HFFc6 (cell line): ENCODE data around the gene FHOD3. TPM values are rescaled to one million over a fixed set of nuclear protein-coding genes. Genes with fewer than 3 reads are reported as not detected.

Experiments used
- DNase-seq: peaks from one replicate; pipeline ENCODE4 v3.0.0-alpha.2; 2018
- H3K27ac Mint-ChIP-seq: 2 replicates; pipeline ENCODE4 v1.8.0; 2020; ENCODE audit warnings: mild to moderate bottlenecking, mixed read lengths
- H3K27me3 Mint-ChIP-seq: 2 replicates; pipeline ENCODE4 v1.8.0; 2021; ENCODE audit warnings: mild to moderate bottlenecking, moderate library complexity, mixed read lengths; ENCODE audit not compliant: insufficient read depth
- H3K36me3 Mint-ChIP-seq: 2 replicates; pipeline ENCODE4 v1.8.0; 2021; ENCODE audit warnings: low read depth, mixed read lengths
- H3K4me1 Mint-ChIP-seq: 2 replicates; pipeline ENCODE4 v1.8.0; 2020; ENCODE audit warnings: low read depth, mixed read lengths
- H3K4me3 Mint-ChIP-seq: 2 replicates; pipeline ENCODE4 v1.8.0; 2020; ENCODE audit warnings: mild to moderate bottlenecking, moderate library complexity, mixed read lengths
- H3K9me3 Mint-ChIP-seq: 2 replicates; pipeline ENCODE4 v1.8.0; 2020; ENCODE audit warnings: mild to moderate bottlenecking, mixed read lengths
- total RNA-seq, 6 experiments: library from RNA; stranded (reverse); fragmentation: NEBNext Ultra II Directional; extraction: Animal tissue kit (Norgen Biotek cat#: 25700); gene quantifications; 2 replicates in 1 of 6; 3 replicates in 5 of 6; pipeline ENCODE4 v1.2.3, GENCODE V29; 2021
- TF ChIP-seq, protein P1 (sequence below): fragments of 200-600 bp; sonication (generic); IDR thresholded peaks from 2 replicates; pipeline ENCODE4 v1.5.0; 2021; ENCODE audit warnings: antibody characterized with exemption, mild to moderate bottlenecking

FHOD3 gene
- total RNA-seq, 6 experiments from 2014 or later, result 32.8 to 67.6 (median 61.4) TPM

GRCh38 chr18:36576339-36576738 is 278.8 kb downstream of the FHOD3 start:
- H3K27ac Mint-ChIP-seq, result no peak overlapping the region
- H3K4me3 Mint-ChIP-seq, result no peak overlapping the region
- TF ChIP-seq, protein P1, sequence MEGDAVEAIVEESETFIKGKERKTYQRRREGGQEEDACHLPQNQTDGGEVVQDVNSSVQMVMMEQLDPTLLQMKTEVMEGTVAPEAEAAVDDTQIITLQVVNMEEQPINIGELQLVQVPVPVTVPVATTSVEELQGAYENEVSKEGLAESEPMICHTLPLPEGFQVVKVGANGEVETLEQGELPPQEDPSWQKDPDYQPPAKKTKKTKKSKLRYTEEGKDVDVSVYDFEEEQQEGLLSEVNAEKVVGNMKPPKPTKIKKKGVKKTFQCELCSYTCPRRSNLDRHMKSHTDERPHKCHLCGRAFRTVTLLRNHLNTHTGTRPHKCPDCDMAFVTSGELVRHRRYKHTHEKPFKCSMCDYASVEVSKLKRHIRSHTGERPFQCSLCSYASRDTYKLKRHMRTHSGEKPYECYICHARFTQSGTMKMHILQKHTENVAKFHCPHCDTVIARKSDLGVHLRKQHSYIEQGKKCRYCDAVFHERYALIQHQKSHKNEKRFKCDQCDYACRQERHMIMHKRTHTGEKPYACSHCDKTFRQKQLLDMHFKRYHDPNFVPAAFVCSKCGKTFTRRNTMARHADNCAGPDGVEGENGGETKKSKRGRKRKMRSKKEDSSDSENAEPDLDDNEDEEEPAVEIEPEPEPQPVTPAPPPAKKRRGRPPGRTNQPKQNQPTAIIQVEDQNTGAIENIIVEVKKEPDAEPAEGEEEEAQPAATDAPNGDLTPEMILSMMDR, result no peak
- peaks cover 52% of the 10 kb centered on the region for H3K4me1 Mint-ChIP-seq
- peaks cover 3% of the 10 kb centered on the region for H3K27me3 Mint-ChIP-seq
- H3K9me3 Mint-ChIP-seq, result no peaks in the 10 kb centered on the region
- no peak for DNase-seq
- H3K36me3 Mint-ChIP-seq, result peaks cover 23% of the 10 kb centered on the region

GRCh38 chr18:36578871-36579710 is 281.6 kb downstream of the FHOD3 start:
- H3K27ac Mint-ChIP-seq, result peak overlapping the region; percentile 99
- DNase-seq, result no peak
- peaks cover 3% of the 10 kb centered on the region for H3K27me3 Mint-ChIP-seq
- H3K4me1 Mint-ChIP-seq, result peaks cover 58% of the 10 kb centered on the region
- peaks cover 23% of the 10 kb centered on the region for H3K36me3 Mint-ChIP-seq
- TF ChIP-seq, protein P1, result no peak
- H3K9me3 Mint-ChIP-seq, result no peaks in the 10 kb centered on the region
- peak overlapping the region; percentile 65 for H3K4me3 Mint-ChIP-seq

- peaks cover 62% of the 10 kb centered on the region for H3K4me1 Mint-ChIP-seq
- H3K4me3 Mint-ChIP-seq, result peak overlapping the region; percentile 82
- H3K36me3 Mint-ChIP-seq, result peaks cover 23% of the 10 kb centered on the region
- peak overlapping the region; percentile 99 for H3K27ac Mint-ChIP-seq
- DNase-seq, result peak; percentile 59
- peaks cover 3% of the 10 kb centered on the region for H3K27me3 Mint-ChIP-seq
- TF ChIP-seq, protein P1, result peak; percentile 48
- H3K9me3 Mint-ChIP-seq, result no peaks in the 10 kb centered on the region
Measured at GRCh38 chr18:36580266-36580665, 282.8 kb downstream of the FHOD3 start.

DNA sequence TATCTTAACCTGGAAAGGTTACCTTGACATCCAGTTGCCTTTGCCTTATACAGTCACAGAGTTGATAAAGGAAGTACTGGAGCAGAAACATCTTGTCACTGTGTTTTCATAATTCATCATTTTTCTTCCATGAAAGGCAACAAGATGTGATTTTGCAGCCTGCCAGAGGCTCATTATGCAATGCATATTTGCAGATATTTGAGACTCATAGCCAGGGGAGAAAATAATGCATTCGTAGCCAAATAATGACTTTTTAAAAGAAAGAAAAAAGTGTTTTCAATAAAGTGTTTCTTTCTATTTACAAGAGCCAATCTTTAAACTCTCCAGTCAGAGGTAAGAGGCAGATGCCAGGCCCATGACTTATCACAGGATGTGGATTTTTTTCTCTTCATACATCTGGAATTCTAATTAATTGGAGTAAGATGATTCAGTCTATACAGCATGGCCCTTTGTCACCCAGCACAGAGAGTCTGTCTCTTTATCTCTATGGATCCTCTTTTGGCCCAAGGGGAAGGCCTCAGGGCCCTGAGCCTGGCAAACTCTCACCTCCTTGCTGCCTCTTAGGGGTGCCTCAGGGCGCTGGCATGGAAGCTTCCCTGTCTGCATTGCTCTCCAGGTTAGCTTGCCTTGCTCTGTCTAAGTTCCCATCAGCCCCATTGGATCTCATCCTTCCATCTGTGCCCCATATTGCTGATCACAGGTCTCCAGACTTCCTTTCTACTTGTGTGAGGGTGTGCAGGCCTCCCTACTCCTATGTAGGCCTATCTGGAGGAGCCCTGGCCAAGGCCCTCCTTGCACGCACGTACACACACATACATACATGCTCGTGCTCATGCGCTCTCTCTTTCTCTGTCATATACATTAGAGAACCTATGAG is 283.6 kb downstream of the FHOD3 start:
- Mint-ChIP-seq H3K27me3 (peaks cover 3% of the 10 kb centered on the region), H3K9me3 (no peaks in the 10 kb centered on the region), H3K4me1 (peaks cover 69% of the 10 kb centered on the region), H3K36me3 (peaks cover 24% of the 10 kb centered on the region), H3K4me3 (peak overlapping the region; percentile 82), H3K27ac (peak overlapping the region; percentile 99)
- DNase-seq, result peak; percentile 80
- TF ChIP-seq, protein P1, result no peak

- TF ChIP-seq, protein P1, result no peak
- H3K9me3 Mint-ChIP-seq, result no peaks in the 10 kb centered on the region
- H3K4me1 Mint-ChIP-seq, result peaks cover 61% of the 10 kb centered on the region
- peaks cover 22% of the 10 kb centered on the region for H3K36me3 Mint-ChIP-seq
- DNase-seq, result no peak
- peaks cover 3% of the 10 kb centered on the region for H3K27me3 Mint-ChIP-seq
- no peak overlapping the region for H3K27ac Mint-ChIP-seq
- H3K4me3 Mint-ChIP-seq, result no peak overlapping the region
Measured at GRCh38 chr18:36582988-36583745, 285.7 kb downstream of the FHOD3 start.
